IMR-90 (cell line): ENCODE measurements around the gene NUDT7.

Experiments
- FOS ChIP-seq: fragments of 150-350 bp; IDR thresholded peaks from 2 replicates; pipeline ENCODE4 v1.6.1; 2016; ENCODE audit warnings: low read depth, low read length
- POLR2A ChIP-seq: IDR thresholded peaks from 2 replicates; pipeline ENCODE4 v1.6.1; 2012; ENCODE audit warnings: mild to moderate bottlenecking, low read depth, low read length
- RAD21 ChIP-seq: IDR thresholded peaks from 2 replicates; pipeline ENCODE4 v1.6.1; 2012; ENCODE audit warnings: low read length, improper control_type of control experiment
- USF2 ChIP-seq: fragments of 150-350 bp; IDR thresholded peaks from 2 replicates; pipeline ENCODE4 v1.6.1; 2017; ENCODE audit warnings: mild to moderate bottlenecking, antibody characterized with exemption, low read length, low read depth
- TF ChIP-seq, protein P1 (sequence below): conservative IDR thresholded peaks from 2 replicates; pipeline ENCODE4 v1.5.1; 2012; ENCODE audit warnings: mild to moderate bottlenecking, low read depth, low read length, improper control_type of control experiment

GRCh38 chr16:77739559-77739892, 17.2 kb downstream of the NUDT7 start:
- TF ChIP-seq, protein P1, sequence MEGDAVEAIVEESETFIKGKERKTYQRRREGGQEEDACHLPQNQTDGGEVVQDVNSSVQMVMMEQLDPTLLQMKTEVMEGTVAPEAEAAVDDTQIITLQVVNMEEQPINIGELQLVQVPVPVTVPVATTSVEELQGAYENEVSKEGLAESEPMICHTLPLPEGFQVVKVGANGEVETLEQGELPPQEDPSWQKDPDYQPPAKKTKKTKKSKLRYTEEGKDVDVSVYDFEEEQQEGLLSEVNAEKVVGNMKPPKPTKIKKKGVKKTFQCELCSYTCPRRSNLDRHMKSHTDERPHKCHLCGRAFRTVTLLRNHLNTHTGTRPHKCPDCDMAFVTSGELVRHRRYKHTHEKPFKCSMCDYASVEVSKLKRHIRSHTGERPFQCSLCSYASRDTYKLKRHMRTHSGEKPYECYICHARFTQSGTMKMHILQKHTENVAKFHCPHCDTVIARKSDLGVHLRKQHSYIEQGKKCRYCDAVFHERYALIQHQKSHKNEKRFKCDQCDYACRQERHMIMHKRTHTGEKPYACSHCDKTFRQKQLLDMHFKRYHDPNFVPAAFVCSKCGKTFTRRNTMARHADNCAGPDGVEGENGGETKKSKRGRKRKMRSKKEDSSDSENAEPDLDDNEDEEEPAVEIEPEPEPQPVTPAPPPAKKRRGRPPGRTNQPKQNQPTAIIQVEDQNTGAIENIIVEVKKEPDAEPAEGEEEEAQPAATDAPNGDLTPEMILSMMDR: no peak
- no peak for TF ChIP-seq POLR2A
- TF ChIP-seq USF2: no peak
- TF ChIP-seq RAD21: no peak
- no peak for TF ChIP-seq FOS
